GM19351 (cell line): ENCODE results near the gene TAAR5.
"Not testable (repeated sequence)": the region's sequence is repeated elsewhere in the genome, so short reads cannot be mapped to it uniquely, and the experiment has no call there.

Source experiments
- ATAC-seq: cut with Tn5 transposase; IDR thresholded peaks from one replicate; pipeline ENCODE4 v1.9.1; 2021; ENCODE audit warnings: mild to moderate bottlenecking, moderate library complexity; ENCODE audit not compliant: unreplicated experiment

TAAR5 gene

DNA sequence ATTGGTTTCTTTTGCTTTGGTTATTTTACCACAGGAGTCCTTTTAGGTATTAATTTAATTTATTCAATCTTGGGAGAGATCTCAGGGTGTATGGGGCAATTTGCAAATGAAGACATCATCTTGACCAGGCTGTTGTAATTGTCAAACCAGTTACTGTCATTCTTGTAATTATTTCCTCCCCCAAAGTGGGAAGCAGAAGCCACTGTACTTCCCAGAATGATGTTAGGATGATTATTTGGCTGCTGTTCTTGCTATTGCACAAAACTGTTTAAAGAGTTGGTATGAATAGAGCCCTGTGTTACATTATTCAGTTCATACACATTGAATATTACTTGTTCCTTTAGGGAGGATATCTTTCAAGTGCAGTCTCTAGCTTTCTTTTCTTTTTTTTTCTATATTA lies 17.8 kb downstream of the TAAR5 start:
- no peak for ATAC-seq

DNA sequence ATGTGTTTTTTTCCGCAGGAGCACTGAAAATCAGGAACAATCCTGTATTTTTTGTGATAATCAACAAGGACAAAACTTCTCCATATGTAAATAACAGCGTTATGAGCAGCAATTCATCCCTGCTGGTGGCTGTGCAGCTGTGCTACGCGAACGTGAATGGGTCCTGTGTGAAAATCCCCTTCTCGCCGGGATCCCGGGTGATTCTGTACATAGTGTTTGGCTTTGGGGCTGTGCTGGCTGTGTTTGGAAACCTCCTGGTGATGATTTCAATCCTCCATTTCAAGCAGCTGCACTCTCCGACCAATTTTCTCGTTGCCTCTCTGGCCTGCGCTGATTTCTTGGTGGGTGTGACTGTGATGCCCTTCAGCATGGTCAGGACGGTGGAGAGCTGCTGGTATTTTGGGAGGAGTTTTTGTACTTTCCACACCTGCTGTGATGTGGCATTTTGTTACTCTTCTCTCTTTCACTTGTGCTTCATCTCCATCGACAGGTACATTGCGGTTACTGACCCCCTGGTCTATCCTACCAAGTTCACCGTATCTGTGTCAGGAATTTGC lies 19.2 kb downstream of the TAAR5 start, which contains the start of gene TAAR6:
TAAR6 (plus strand) TSS at position 102 of the 557 bp plus-strand sequence; CDS start at position 102, 0 bp downstream.
- ATAC-seq: no peak

DNA sequence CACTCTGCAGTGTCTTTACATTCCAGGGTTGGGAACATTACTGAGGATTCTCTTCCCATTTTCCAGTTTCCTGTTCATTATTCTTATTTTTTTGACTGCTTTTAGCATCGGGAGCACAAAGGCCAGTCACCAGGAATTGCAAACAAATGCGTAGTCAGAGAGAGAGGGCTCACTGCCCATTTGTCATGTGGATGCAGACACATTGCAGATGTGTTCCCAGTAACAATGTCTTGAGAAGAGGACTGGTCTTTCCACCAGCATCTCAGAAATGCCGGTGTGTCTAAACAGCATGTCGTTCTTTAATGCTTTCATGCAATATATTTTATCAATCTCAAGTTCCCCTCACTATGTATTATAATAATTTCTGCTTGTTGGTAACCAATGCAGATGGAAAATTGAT lies 20.4 kb downstream of the TAAR5 start:
- no peak for ATAC-seq

DNA sequence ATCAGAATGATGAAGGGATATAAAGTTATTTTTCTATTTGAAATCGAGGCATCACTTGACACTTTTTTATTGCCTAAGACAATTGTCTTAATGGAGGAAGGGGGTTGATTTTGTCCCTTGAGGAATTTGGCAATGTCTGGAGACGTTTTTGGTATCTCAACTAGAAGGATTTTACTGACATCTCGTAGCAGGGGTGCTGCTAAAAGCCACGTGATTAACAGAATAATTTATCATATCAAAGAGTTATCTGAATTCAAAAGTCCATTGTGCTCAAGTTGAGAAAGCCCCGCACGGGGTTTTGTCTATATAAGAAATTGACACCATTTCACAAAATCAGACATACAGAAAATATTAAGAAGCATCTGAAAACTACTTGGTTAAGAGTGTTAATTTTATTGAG lies 20.9 kb downstream of the TAAR5 start:
- no peak for ATAC-seq

DNA sequence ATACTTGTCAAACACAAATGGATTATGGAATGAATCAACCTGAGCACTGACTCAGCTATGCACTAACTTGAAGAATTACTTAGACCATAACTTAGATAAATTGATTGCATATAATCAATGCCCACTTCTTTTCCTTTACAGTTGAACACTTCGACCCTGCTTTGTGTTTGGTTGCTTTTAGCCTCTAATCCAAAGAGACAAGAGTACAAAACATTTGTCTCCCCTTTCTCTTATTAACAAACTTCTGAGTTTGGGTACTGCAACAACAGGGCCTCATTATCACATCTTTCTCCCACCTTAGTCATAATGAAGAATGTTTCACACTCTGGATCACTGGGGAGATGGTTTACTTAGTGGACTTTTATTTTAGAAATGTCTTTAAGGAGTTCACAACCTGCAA lies 22.0 kb downstream of the TAAR5 start:
- no peak for ATAC-seq

DNA sequence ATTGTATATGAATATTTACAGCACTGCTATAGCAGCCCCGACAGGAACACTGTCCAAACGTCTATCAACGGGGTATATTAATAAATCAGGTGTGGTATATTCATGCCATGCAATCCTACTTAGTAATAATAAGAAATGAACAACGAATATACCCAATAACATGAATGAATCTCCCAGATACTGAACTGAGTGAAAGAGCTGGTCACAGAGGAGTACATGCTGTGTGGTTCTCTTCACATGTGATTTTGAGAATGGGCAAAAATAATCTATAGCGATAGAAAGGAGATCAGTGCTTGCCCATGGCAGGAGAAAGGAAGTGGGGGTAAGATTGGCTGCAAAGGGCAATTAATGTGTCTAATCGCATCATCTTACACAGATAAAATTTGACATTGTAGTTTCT lies 23.1 kb downstream of the TAAR5 start:
- no peak for ATAC-seq

DNA sequence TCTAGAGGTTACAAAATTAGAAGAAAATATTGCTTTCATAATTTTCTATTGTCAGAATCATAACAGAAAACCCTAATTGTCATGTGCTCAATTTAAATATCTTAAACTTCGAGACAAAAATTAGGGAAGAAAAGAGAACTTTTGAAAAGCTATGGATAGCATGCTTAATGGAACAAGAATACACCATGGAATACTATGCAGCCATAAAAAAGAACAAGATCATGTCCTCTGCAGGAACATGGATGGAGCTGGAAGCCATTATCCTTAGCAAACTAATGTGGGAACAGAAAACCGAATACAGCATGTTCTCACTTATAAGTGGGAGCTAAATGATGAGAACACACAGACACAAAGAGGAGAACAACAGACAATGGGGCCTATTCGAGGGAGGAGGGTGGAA lies 29.5 kb downstream of the TAAR5 start:
- not testable (repeated sequence) for ATAC-seq

DNA sequence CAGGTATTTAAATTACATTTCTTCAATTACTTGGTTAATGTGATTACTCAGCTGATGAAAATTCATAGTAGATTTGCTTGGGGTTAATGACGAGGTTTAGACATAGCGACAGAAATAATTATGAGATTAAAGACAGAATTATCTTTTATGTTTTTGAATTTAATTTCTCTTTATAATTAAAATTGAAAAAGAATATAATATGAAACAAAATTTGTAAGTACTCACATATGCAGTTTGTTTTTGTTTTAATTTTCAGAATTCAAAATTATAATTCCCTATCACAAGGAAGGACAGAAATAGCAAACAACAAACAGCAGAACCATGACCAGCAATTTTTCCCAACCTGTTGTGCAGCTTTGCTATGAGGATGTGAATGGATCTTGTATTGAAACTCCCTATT lies 37.2 kb downstream of the TAAR5 start, which contains the start of gene TAAR8:
TAAR8 (plus strand) TSS at position 301 of the 400 bp plus-strand sequence; CDS start at position 322, 21 bp downstream.
- no peak for ATAC-seq

DNA sequence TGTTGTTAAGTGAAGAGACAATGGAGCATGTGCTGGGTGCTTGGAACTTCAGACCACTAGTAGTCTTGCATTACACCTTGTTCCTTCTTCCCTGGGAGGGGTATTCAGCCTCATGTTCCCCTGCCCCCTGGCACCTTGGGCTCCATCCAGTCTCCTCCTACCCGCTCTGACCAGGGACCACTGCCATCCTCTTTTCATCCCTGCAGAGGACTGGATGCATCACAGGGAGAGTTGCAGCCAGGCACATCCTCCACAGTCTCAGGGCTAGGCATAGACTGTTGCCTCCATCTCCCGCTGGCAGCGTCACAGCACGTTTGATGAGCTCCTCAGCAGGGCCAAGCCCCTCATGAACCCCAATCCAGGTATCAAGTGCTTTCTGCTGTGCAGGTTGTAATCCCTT lies 38.3 kb downstream of the TAAR5 start:
- no peak for ATAC-seq

DNA sequence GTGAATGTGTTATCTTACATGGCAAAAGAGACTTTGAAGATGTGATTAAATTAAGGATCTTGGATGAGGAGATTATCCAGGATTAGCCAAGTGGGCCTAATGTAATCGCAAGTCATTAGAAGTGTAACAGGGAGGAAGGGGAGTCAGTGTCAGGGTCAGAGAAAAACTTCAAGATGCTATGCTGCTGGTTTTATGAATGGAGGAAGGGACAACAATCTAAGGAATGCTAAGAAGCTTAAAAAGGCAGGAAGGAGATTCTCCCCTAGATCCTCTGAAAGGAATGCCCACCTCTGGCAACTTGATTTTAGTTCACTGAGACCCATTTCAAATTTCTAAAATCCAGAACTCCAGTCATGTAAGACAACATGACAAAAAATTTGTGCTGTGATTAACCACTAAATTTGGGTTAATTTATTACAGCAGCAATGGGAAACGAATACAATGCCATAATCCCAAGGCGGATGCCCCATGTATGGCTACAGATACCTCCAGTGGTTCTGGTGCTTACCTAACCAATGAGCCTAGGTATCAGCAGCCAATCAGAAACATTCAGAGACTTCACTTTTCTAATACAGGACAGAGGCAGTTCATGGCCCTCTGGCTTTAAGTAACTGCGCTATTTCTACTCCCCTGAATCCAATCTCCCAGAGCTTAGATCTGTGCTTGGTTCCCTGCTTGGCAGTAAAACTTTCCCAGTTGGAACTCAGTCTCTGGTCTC lies 40.6 kb downstream of the TAAR5 start:
- no peak for ATAC-seq

DNA sequence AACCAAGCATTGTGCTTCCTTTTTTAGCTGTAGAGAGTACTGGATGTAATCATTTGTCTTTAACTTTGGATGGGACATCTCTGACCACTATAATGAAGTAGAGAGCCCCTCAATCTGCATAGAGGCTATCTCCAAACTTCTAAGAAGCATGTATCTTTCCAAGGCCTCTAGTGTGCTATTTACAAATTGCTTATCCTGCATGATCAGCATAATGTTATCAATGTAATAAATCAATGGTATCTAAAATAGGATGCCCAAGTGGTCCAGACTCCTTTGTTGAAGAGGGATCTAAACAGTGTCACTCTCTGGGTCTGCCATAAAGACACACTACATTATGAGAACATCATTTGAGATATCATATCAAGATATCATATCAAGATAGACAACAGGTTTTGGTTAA lies 44.7 kb downstream of the TAAR5 start:
- no peak for ATAC-seq
